HG03135 (cell line): Measurements from ENCODE around the gene ARMC3.
"Not testable (repeated sequence)": the region's sequence is repeated elsewhere in the genome, so short reads cannot be mapped to it uniquely, and the experiment has no call there.

Source experiments
- ATAC-seq: cut with Tn5 transposase; IDR thresholded peaks from one replicate; pipeline ENCODE4 v1.9.1; 2021; ENCODE audit warnings: mild to moderate bottlenecking, moderate library complexity; ENCODE audit not compliant: unreplicated experiment

The ARMC3 gene

GRCh38 chr10:23038172-23038571, 110.3 kb downstream of the ARMC3 start:
- ATAC-seq = no peak

GRCh38 chr10:23040002-23040401, 112.1 kb downstream of the ARMC3 start:
- ATAC-seq = no peak

- no peak for ATAC-seq
Observed at GRCh38 chr10:23046027-23046426, 118.2 kb downstream of the ARMC3 start.

GRCh38 chr10:23047201-23048050, 119.6 kb downstream of the ARMC3 start:
- no peak for ATAC-seq

GRCh38 chr10:23048191-23048590, 120.3 kb downstream of the ARMC3 start:
- no peak for ATAC-seq

GRCh38 chr10:23051278-23051677, 123.4 kb downstream of the ARMC3 start:
- ATAC-seq = no peak

- ATAC-seq = no peak
Observed at GRCh38 chr10:23051855-23052331, 124.0 kb downstream of the ARMC3 start.

GRCh38 chr10:23053036-23053435, 125.2 kb downstream of the ARMC3 start:
- ATAC-seq = no peak

- no peak for ATAC-seq
Observed at GRCh38 chr10:23055424-23056185, 127.8 kb downstream of the ARMC3 start.

GRCh38 chr10:23056186-23056579, 128.3 kb downstream of the ARMC3 start:
- ATAC-seq = no peak

- no peak for ATAC-seq
Observed at GRCh38 chr10:23058366-23058765, 130.5 kb downstream of the ARMC3 start.

GRCh38 chr10:23060918-23061317, 133.1 kb downstream of the ARMC3 start:
- no peak for ATAC-seq

GRCh38 chr10:23063045-23063972, 135.5 kb downstream of the ARMC3 start:
- ATAC-seq = no peak

GRCh38 chr10:23063973-23064812, 136.3 kb downstream of the ARMC3 start:
- no peak for ATAC-seq

GRCh38 chr10:23064813-23065114, 136.9 kb downstream of the ARMC3 start:
- ATAC-seq = not testable (repeated sequence)

GRCh38 chr10:23065181-23065948, 137.5 kb downstream of the ARMC3 start:
- no peak for ATAC-seq

- no peak for ATAC-seq
Observed at GRCh38 chr10:23067337-23067736, 139.5 kb downstream of the ARMC3 start.

- no peak for ATAC-seq
Observed at GRCh38 chr10:23067939-23068775, 140.3 kb downstream of the ARMC3 start.
